Measurements from ENCODE around the gene TRAK1.

The TRAK1 gene

GRCh38 chr3:42057561-42058211 is 33.5 kb upstream of the TRAK1 start:
- in situ Hi-C loops (cut with MboI; ENCODE audit: low sequenced_read_pairs, unreplicated experiment) = no loop called here
- DNase-seq (ENCODE audit: low spot score) = peak; percentile 52
- TF ChIP-seq, protein P1, sequence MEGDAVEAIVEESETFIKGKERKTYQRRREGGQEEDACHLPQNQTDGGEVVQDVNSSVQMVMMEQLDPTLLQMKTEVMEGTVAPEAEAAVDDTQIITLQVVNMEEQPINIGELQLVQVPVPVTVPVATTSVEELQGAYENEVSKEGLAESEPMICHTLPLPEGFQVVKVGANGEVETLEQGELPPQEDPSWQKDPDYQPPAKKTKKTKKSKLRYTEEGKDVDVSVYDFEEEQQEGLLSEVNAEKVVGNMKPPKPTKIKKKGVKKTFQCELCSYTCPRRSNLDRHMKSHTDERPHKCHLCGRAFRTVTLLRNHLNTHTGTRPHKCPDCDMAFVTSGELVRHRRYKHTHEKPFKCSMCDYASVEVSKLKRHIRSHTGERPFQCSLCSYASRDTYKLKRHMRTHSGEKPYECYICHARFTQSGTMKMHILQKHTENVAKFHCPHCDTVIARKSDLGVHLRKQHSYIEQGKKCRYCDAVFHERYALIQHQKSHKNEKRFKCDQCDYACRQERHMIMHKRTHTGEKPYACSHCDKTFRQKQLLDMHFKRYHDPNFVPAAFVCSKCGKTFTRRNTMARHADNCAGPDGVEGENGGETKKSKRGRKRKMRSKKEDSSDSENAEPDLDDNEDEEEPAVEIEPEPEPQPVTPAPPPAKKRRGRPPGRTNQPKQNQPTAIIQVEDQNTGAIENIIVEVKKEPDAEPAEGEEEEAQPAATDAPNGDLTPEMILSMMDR (IDR thresholded peaks at IDR 0.05; ENCODE audit: borderline replicate concordance, control extremely low read depth, extremely low read depth, insufficient read depth, missing control alignments) = no peak

DNA sequence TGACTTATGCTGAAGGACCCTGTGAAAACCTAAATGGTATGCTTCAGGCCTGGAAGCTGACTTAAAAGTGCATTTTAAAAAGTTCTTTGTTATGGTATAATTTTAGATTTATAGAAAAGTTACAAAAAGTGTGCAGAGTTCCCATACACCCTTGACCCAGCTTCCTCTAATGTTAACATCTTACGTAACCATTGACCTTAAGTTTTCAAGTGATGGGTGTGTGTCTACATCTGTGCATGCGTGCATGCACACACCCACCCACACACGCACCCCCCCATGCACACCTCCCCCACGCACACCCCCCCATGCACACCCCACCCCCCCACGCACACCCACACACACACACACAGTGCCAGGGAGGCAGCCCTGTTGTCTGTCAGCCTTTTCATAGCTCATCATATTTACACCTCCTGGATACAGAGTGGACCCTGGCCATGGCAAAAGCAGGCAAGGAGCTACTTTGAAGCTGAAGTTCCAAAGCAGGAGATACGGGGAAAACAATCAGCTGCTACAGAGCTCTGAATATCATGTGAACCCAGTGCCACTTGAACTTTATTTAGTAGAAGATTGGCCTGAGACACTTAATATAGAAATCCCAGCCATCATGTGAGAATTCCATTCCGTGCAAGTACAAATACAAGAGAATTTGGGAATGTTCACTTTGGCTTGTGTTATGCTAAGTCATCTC is 30.0 kb upstream of the TRAK1 start:
- TF ChIP-seq, protein P1 (IDR thresholded peaks at IDR 0.05; ENCODE audit: borderline replicate concordance, control extremely low read depth, extremely low read depth, insufficient read depth, missing control alignments) = no peak
- in situ Hi-C loops (cut with MboI; ENCODE audit: low sequenced_read_pairs, unreplicated experiment) = no loop called here
- DNase-seq (ENCODE audit: low spot score) = no peak

- no peak for DNase-seq (ENCODE audit: low spot score)
- in situ Hi-C loops (cut with MboI; ENCODE audit: low sequenced_read_pairs, unreplicated experiment) = no loop called here
- TF ChIP-seq, protein P1 (IDR thresholded peaks at IDR 0.05; ENCODE audit: borderline replicate concordance, control extremely low read depth, extremely low read depth, insufficient read depth, missing control alignments) = no peak
These were observed 29.3 kb upstream of the TRAK1 start for GRCh38 chr3:42061713-42062380.

DNA sequence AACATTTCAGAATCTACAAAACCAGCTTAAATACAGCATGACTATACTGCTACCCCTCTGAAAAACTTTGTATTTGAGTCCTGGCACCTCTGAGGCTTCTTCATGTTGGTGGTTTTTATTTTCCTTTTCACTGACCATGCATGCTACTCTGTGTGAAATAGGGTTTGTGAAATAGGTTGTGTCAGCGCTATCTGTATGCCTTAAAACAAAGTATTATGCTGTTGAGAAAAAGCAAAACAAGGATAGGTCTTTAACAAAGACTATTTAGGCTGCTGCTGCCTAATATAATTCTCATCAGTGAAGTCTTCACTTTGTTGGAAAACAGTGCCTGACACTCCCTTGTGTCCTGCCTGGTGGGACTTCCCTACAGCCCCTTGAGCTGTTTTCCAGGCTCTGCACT is 28.7 kb upstream of the TRAK1 start:
- TF ChIP-seq, protein P1 (IDR thresholded peaks at IDR 0.05; ENCODE audit: borderline replicate concordance, control extremely low read depth, extremely low read depth, insufficient read depth, missing control alignments) = no peak
- DNase-seq (ENCODE audit: low spot score) = no peak
- in situ Hi-C loops (cut with MboI; ENCODE audit: low sequenced_read_pairs, unreplicated experiment) = no loop called here

GRCh38 chr3:42063888-42064287 is 27.3 kb upstream of the TRAK1 start:
- no peak for DNase-seq (ENCODE audit: low spot score)
- TF ChIP-seq, protein P1 (IDR thresholded peaks at IDR 0.05; ENCODE audit: borderline replicate concordance, control extremely low read depth, extremely low read depth, insufficient read depth, missing control alignments) = no peak
- in situ Hi-C loops (cut with MboI; ENCODE audit: low sequenced_read_pairs, unreplicated experiment) = no loop called here

DNA sequence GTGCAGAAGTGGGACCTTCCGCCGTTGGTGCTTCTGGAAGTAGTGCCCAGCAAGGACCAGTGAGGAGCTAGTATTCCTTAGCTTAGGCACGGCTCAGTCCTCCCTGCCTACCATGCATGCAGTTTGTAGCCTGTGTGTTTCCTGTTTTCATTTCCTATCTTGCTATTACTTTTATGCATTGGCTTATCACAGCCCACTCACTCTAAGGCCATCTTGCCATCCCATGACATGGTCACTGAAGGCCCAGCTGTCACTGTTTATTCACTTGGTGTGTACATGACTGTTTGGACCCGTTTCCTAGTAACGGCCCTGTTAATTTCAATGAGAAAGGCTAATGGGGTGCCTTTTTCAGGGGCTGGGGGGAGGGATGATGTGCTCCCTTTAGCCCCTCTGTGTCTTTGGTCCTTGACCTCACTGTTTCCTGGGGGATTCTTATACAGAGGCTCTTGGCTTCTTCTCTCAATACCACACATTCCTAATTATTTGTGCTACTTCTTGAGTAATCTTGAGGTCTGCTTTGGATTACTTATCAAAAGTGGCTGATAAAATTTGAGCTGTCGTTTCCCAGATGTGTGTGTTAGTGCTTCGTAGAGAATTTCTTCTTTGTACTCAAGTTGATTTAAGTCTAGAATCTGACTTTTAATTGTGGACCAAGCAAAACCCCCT is 24.5 kb upstream of the TRAK1 start:
- in situ Hi-C loops (cut with MboI; ENCODE audit: low sequenced_read_pairs, unreplicated experiment) = no loop called here
- DNase-seq (ENCODE audit: low spot score) = peak; percentile 49
- TF ChIP-seq, protein P1 (IDR thresholded peaks at IDR 0.05; ENCODE audit: borderline replicate concordance, control extremely low read depth, extremely low read depth, insufficient read depth, missing control alignments) = no peak

Measured in GM13976 (cell line).